Measurements from ENCODE around the gene MYBPC1.
"Not testable (repeated sequence)": the region's sequence is repeated elsewhere in the genome, so short reads cannot be mapped to it uniquely, and the experiment has no call there.

Gene MYBPC1

DNA sequence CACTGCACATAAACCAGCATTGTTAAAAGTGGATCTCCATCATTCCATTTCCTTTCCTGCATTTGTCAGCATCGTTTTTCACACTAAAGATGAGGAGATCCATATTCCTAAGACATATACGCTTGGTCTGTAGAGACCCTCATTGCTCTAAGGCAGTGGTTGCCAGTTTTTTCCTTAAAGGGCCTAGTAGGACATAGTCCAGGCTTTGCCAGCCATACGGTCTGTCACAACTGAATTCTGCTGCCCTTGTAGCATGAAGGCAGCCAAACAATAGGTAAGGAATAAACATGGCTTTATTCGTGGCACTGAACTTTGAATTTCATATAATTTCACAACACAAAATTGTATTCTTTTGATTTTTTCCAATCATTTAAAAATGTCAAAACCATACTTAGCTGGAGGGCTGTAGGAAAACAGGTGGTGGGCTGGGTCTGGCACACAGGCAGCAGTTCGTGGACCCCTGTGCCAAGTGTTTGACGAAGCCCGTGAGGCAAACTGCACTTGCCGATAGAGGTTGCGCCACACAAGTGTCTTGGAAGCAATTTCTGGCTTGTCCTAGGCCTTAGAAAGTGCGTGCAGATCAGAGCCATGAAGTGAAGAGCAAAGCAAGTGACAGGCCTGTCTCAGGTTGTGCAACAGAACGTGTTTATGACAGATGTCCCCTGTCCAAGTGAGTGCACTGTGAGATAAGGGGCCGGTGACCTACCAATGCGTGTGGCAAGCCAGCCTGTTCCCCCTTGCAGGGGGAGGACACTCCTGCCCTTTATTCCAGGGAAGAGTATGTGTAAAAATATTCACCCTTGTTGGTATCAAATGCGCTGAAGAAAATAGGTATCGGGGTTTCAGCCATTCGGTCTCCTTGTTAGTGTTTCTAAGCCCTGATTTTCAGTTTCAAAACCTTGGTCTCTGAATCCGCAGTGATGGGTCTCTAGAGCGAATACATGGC is 101.8 kb downstream of the MYBPC1 start:
- DNase-seq, result no peak

DNA sequence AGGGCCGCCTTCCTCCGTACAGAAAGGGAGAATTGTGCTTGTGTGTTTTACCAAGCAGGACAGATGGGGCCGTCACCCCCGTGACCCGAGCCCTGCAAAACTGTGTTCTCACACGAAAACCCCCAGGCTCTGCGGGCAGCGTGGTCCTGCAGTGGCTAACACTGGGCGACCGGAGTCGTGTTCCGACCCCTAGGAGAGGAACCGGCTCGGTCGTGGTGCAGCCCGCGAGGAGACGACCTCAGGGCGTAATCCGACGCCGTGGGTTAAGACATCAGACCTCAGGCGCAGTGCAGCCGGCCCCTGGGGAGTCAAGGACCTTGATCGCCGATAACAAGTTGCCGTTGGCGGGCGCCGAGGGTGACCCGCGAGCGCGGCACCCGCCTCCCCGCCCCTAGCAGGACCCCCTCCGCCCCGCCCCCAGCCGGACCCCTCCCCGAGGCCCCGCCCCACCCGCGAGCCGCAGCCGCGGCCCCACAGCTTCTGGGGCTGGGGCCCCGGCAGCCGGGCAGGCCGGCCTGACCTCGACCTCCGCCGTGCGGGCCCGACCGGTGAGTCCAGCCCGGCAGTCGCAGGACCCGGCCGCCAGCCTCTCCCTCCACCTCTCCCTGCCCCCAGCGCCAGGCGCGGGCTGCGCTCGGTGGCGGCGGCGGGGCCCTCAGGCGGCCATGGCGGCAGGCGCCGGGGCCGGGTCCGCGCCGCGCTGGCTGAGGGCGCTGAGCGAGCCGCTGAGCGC is 102.6 kb downstream of the MYBPC1 start, which contains the start of gene CHPT1:
Gene CHPT1, plus strand, starts transcription at position 444 of the 733 bp plus-strand sequence. Its CDS starts 222 bp downstream, at position 666.
- DNase-seq, result peak; percentile 86

DNA sequence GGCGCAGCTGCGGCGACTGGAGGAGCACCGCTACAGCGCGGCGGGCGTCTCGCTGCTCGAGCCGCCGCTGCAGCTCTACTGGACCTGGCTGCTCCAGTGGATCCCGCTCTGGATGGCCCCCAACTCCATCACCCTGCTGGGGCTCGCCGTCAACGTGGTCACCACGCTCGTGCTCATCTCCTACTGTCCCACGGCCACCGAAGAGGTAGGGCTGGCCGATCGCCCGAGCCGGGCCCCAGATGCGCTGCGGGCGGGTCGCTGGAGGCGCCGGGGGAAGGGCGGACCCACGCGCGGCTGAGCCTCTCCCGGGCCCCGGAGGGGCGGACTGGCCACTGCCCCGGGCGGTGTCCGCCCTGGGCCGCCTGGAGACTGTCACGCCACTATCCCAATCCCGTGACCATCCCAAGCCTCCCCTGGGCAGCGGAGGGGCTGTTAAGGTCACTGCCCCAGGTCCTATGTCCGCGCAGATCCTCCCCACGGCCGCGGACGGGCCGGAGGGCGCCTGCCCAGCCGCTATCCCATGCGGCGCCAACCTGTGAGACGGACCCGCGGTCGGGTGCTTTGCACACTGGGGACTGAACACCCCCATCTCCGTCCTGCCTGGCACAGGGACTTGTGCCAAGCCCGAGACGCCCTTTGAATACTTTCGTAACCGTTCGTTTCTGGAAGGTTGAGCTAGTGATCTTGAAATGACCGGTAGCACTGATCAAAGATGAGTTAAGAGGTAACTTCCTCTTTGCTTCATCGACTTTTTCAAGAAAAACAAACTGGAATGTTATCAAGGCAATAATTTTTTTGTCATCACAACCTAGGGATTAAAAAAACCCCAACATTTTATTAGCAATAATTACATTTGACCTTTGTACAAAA is 103.4 kb downstream of the MYBPC1 start:
- DNase-seq, result peak; percentile 55

DNA sequence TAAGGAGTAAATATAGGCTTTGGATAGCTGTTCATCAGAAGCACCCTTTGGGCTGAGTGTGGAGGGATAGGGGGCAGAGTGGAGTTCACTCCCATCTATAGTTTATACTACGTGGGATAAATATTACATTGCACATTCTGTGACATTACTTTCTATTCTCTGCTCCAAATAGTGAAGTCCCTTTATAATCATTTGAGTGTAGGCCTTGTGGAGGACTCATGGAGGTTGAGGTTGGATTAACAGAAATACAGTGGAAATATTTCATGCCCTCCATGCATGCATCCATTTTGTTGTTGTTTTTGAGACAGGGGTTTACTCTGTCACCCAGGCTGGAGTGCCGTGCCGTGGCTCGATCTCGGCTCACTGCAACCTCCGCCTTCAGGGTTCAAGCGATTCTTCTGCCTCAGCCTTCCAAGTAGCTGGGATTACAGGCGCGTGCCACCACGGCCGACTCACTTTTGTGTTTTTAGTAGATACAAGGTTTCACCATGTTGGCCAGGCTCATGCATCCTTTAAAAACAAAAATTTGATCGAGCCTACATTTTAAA is 104.1 kb downstream of the MYBPC1 start:
- DNase-seq, result peak; percentile 50

DNA sequence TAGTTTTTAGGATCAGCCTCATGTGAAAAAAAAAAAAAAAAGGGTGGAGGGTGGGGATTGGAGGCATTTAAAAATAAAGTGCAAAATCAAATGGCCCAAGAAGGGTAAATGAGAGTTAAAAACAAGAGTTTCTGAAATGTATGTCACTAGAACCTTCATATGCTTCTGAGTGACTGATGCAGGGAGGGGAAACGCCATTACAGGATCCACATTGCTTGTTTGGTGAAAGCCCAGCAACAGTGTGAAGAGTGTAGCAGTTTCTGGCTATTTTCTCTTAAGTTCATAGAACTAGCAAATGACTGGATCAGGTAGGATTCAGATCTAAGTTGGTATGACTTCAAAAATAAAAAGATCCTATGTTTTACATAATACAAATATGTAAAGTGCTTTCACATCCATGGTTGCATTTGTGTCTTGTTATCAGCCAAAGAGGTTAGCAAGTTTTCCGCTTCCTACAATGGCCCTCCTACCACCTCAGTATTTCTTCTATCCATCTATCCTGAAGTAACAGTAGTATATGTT is 105.6 kb downstream of the MYBPC1 start:
- no peak for DNase-seq

DNA sequence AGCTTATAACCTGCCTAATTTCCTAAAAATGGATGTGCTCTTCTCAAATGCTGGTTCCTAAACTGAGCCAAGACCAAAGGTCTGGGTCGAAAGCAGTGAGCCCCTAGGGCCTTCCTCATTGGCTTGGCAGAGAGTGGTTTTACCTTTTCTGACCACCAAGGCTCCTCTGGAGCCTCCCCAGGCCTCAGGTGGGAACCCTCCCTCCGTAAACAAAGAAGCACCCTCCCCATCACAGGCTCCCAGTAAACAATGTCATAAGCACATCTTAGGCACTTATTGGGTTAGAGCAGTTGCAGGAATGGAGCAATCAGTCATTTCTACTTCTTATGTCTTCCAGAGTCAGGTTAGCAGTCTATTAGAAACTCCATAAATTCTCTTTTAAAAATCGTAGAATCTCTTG is 108.7 kb downstream of the MYBPC1 start:
- peak; percentile 32 for DNase-seq

DNA sequence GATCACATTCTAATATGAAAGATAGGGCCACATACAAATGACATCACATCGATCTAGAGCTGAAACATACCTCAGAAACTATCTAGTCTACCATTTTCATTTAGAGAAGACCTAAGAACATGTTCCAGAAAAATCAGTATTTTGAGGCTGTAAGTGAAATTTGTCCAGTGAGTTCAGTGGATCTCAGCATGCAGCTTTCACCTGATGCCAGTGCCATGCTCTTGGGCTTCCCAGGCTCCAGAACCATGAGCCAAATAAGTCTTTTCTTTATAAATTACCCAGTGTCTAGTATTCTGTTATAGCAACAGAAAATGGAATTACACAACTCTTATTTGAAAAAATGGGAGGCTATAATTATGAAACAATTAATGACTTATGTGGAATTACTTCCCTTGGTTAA is 111.6 kb downstream of the MYBPC1 start:
- no peak for DNase-seq

DNA sequence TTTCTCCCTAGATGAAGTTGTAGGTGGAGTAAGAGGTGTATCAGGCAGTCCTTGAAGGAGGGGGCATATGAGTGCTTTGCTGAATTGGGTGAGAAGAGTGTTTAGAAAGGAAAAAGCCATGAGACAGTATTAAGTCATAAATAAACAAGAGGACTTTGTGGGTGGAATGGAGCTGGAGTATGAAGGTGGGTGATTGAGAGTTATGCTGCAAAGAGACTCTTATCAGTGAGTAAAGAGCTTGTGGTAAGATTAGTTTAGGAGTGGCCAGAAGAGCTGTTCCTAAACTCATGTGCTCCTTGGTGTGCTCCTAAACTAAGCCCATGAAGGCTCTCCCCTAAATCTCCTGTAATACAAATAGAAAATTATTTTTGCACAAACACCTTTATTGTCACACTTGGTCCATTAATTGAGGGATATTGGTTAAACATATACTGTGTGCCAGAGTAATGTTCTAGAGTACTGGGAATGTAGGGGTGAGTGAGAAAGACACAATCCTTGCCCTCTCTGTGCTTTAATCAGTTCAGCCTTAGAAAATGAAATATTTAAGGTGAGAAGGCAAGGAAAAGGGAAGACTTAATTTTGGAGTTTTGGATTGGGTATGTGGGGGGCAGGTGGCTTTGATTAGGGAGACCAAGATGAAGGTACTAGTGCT is 112.5 kb downstream of the MYBPC1 start:
- DNase-seq, result no peak

DNA sequence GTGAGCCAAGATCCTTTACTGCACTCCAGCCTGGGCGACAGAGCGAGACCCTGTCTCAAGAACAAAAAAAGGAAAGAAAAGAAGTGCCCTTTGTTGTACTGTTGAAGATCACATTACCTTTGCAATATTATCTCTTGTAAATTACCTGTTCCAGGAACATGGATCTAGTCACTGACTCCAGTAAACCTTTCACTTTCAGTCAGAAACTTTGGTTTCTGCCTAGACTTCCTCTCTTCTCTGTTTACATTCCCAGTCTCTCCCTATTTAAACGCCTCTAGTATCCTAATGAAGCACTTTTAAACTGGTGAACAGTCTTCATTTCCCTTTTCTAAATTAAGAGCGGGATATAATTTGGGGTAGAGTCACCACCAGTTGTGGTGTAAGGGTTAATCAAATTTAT is 115.5 kb downstream of the MYBPC1 start:
- no peak for DNase-seq

DNA sequence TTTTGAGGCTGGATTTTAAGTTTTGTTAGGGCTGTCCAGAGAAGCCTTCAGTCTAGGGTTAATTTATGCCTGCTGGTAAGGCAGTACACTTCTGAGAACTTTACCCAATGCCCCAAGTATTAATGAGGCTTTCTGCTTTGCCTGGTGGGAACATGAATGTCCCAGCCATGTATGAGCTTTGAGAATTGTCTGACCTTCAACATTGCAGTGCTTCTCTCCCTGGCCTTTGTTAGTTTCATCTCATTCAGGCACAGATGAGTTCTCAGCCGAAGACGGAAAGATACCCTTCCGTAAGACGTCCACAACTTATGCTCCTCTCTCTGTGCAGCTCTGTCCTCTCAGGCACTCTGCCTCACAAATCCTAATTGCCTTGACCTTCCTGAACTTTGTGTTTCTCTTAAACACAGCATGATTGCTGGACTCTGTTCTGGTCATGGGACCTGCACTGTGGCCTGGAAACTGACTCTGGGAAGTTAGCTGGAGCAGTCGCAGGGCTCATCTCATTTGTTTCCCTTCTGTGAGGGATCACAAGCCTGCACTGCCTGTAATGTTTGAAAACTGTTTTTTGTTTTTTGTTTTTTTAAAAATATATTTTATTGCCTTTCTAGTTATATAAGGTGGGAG is 118.4 kb downstream of the MYBPC1 start:
- DNase-seq, result no peak

DNA sequence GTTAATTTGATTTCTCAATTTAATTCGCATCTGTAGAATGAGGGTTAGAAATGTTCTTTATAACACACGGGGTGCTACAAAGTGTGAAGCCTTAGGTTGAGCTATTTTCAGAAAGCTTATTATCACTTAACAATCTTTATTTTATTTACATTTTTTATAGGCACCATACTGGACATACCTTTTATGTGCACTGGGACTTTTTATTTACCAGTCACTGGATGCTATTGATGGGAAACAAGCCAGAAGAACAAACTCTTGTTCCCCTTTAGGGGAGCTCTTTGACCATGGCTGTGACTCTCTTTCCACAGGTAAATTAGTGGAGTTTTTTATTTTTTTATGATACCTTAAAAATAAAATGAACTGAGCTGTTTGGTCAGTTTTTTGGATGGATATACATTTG is 119.2 kb downstream of the MYBPC1 start:
- no peak for DNase-seq

DNA sequence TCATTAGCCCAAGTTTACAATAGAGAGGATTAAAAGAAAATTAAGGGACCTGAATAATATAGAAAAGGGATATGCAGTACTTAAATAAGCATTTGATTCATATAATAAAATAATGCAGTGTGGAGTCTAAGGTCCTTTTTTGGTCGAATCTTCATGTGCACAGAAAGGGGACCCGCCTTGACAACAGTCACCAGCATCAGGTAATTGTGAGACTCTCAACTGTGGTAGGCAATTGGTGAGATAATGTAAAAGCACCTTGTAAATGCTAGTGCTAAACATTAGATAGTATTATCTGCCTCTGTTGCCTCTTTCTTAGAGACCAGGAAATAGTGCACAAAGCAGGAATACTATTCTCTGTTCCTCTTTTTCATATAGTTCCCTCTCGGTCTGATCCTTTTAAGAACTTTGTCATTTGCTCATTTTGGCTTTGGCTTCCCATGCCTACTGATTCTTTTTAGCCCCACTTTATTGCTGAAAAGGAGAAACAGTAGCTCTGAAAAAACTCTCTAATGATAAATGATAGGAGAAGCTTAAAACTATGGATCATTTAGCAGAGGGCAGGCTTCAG is 120.2 kb downstream of the MYBPC1 start:
- DNase-seq, result no peak

DNA sequence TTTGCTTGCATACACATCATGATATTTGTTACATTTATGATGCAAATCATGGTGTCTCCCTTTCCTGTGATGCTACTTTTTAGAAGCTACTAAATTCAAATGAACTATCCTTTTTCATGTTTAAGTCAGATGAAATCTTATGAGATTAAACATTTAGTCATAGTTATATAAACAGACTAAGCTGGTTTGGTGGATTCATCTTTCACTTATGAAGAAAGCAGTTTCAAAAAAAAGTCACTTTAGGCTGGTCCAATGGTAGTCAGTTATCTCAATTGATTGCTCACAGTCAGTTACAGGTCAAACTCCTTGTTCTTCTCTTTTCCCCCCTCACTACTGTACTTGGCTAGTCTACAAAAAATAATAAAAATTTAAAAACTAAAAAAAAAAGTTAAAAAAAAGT is 124.8 kb downstream of the MYBPC1 start:
- no peak for DNase-seq

DNA sequence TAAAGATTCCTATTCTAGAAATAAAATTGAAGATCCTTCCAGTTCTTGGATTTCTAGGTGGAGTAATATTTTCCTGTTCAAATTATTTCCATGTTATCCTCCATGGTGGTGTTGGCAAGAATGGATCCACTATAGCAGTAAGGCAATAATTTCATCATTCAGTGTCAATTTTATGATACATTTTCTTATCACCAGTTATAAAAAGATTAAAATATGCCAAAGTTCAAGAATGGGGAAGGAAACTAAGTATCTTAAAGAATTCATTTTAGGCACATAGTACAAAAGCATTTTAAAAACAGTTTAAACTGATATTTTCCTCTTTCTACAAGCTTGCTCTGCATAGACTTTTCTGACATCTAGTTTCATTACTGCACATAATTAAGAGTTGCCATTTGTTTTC is 125.3 kb downstream of the MYBPC1 start:
- DNase-seq, result no peak

DNA sequence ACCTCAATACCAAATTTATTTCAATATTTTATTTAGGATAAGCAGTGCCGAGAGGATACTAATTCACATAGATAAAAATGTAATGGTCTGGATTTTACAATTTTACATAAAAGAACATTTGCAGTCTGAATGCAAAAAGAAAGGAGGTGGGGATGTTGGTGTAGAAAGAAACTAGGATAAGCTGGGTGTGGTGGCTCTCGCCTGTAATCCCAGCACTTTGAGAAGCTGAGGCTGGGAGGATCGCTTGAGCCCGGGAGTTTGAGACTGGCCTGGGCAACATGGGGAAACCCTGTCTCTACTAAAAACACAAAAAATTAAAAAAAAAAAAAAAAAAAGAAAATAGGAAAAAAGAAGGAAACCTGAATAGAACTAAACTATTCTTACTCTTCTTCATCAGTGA is 127.6 kb downstream of the MYBPC1 start:
- DNase-seq, result no peak

DNA sequence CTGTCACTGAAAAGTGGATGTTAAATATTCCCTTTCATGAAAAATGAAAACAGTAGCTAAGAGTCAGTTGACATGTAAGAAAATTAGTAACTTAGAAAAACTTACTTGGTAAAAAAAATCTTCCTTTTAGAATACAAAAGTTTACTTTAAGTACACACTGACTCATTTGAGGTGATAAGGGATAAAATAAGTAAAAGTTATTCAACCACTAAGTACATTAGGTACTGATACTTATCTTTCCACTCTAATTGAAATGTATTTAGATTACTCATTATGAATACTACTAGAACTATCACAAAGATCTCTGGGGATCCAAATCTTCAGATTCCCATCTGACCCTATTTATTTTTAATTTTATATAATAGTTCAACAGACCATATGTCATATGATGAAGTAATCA is 132.3 kb downstream of the MYBPC1 start:
- DNase-seq, result no peak

DNA sequence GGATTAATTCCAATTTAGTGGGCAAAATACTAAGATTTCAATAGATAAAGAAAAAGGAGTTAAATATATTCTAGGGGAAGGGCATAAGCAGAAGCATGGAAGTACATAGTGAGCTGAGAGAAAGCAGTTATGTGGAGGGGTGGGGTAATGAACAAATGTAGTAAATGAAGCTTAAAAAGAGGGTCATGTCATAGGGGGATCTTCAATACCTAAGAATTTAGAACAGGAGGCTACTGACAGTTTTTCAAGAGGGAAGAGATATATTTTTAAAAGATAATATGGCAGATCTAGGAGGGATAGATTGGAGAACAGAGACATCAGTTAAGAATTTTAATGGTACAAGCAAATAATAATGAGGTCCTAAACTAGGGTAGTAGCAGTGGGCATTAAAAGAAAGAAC is 135.1 kb downstream of the MYBPC1 start:
- no peak for DNase-seq

DNA sequence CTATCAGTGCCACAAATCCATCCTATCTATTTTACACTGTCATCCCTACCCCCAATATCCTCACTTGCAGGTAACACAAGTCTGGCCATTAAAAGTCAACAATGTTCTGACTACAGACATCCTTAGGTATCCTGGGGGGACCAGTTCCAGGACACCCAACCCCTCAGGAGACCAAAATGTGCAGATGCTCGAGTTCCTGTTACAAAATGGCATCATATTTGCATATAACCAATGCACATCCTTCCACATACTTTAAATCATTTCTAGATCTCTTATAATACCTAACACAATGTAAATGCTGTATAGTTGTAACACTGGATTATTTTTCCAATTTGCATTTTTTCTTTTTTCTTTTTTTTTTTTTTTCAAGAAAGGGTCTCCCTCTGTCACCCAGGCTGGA is 137.5 kb downstream of the MYBPC1 start:
- DNase-seq, result no peak

DNA sequence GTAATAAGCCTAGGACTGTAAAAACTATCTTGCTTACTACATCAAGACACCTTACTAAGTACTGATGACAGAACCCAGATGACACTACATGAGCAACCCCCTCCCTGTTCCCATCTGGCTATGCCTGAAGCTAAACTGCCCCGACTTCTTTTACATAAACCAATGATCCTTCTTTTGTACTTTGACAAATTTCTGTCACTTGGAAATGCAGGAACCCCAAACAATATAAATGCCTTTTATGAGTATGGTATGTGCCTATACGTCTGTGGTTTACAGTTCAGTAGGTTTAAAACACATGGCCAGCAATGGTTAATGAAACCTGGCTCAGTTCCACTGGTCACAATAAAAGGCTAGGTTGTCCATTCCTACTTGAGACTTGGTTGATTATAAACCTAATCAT is 138.4 kb downstream of the MYBPC1 start:
- DNase-seq, result no peak

DNA sequence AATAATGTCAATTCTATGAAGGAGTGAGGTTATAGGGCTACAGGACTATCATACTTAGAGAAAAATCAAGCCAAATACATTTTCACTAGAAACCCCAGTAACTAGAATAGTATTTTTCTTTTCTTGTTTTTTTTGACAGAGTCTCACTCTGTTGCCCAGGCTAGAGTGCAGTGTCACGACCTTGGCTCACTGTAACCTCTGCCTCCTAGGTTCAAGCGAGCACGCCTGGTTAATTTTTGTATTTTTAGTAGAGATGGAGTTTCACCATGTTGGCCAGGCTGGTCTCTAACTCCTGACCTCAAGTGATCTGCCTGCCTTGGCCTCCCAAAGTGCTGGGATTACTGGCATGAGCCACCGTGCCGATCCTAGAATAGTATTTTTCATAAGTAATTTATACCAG is 139.7 kb downstream of the MYBPC1 start:
- DNase-seq, result not testable (repeated sequence)
